Hepatocyte (in vitro differentiated cells): ENCODE results near the gene PTPRN2. TPM values are rescaled to one million over a fixed set of nuclear protein-coding genes. Genes with fewer than 3 reads are reported as not detected.

Experiments used
- DNase-seq: peaks from one replicate; pipeline ENCODE4 v3.0.0-alpha.2; 2016; ENCODE audit warnings: low spot score
- H2AFZ ChIP-seq: fragments of 200-600 bp; sonication (generic); 2 replicates; pipeline ENCODE4 v1.6.0; 2016; ENCODE audit warnings: antibody characterized with exemption, mild to moderate bottlenecking
- H3K27ac ChIP-seq: fragments of 200-600 bp; sonication (generic); 2 replicates; pipeline ENCODE4 v1.5.1; 2016; ENCODE audit warnings: mild to moderate bottlenecking
- H3K27me3 ChIP-seq: fragments of 200-600 bp; sonication (generic); 2 replicates; pipeline ENCODE4 v1.6.1; 2016
- H3K36me3 ChIP-seq: fragments of 200-600 bp; sonication (generic); replicated peaks from 2 replicates; pipeline ENCODE4 v1.5.1; 2016; ENCODE audit warnings: low read depth; ENCODE audit not compliant: insufficient read depth
- H3K4me1 ChIP-seq: fragments of 200-600 bp; sonication (generic); 2 replicates; pipeline ENCODE4 v1.5.1; 2016; ENCODE audit warnings: mild to moderate bottlenecking, moderate library complexity; ENCODE audit not compliant: insufficient read depth
- H3K4me2 ChIP-seq: fragments of 200-600 bp; sonication (generic); 2 replicates; pipeline ENCODE4 v1.6.0; 2016
- H3K4me3 ChIP-seq: fragments of 200-600 bp; sonication (generic); 2 replicates; pipeline ENCODE4 v1.5.1; 2016; ENCODE audit warnings: mild to moderate bottlenecking
- H3K79me2 ChIP-seq: fragments of 200-600 bp; sonication (generic); 2 replicates; pipeline ENCODE4 v1.6.0; 2017; ENCODE audit warnings: mild to moderate bottlenecking
- H3K9me2 ChIP-seq: fragments of 200-600 bp; sonication (generic); replicated peaks from 2 replicates; pipeline ENCODE4 v1.6.0; 2017; ENCODE audit warnings: mild to moderate bottlenecking; ENCODE audit not compliant: insufficient read depth
- H3K9me3 ChIP-seq: fragments of 200-600 bp; sonication (generic); 2 replicates; pipeline ENCODE4 v1.5.1; 2016; ENCODE audit warnings: low read depth, mild to moderate bottlenecking
- H4K20me1 ChIP-seq: fragments of 200-600 bp; sonication (generic); 2 replicates; pipeline ENCODE4 v1.6.0; 2016; ENCODE audit warnings: mild to moderate bottlenecking; ENCODE audit not compliant: insufficient read depth, poor library complexity, severe bottlenecking
- EZH2 ChIP-seq: fragments of 200-600 bp; sonication (generic); IDR thresholded peaks from 2 replicates; pipeline ENCODE4 v1.6.1; 2016; ENCODE audit warnings: antibody characterized with exemption, mild to moderate bottlenecking, borderline replicate concordance
- EZH2phosphoT487 ChIP-seq: fragments of 200-600 bp; sonication (generic); IDR thresholded peaks from one replicate; pipeline ENCODE4 v1.6.1; 2018; ENCODE audit warnings: antibody characterized with exemption, mild to moderate bottlenecking, low read depth, moderate library complexity; ENCODE audit not compliant: unreplicated experiment, severe bottlenecking
- WGBS: methylation state at CpG from one replicate; pipeline ENCODE4 v1.1.6; 2016; ENCODE audit warnings: low lambda C conversion rate; ENCODE audit errors: missing lambda C conversion rate; 5-methylcytosine and 5-hydroxymethylcytosine counted together
- polyA plus RNA-seq: library from polyadenylated mRNA; unstranded; fragments of >200 nt; fragmentation: Nextera tagmentation; extraction: Ambion mirVana; gene quantifications from 2 replicates; pipeline ENCODE4 v1.2.1, GENCODE V29; 2016
- total RNA-seq: library from RNA; depleted of rRNA; stranded (reverse); fragments of >200 nt; gene quantifications from 2 replicates; pipeline ENCODE4 v1.2.3, GENCODE V29; 2014
- TF ChIP-seq, protein P1 (sequence below): fragments of 200-600 bp; sonication (generic); IDR thresholded peaks from 2 replicates; pipeline ENCODE4 v1.5.1; 2016; ENCODE audit warnings: antibody characterized with exemption, mild to moderate bottlenecking; ENCODE audit not compliant: poor library complexity

The PTPRN2 gene
- total and polyA plus RNA-seq, 2 experiments from 2014 or later: 2.1 to 3.3 TPM

DNA sequence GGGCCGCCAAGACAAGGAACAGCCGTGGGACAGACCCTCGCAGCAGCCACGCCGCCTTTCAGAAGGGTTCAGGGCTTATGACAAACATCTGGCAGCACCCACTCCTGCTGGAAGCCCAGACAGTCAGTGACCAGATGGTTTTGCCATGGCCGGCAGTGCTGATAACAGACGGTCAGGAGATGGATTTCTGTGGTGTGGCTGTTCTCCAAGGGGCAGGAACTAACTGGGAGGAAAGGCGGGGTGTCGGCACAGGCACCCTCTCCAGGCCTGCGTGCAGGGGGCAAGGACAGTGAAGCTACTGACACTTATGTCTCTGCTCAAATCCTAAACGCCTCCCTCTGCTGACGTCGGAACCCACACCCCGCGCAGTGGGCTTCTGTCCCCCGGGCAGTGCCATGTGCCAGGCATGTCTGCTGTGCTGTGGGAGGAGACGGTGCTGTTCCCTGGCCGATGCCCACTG, 834.8 kb downstream of the PTPRN2 start:
- H3K36me3 ChIP-seq: no peaks in the 10 kb centered on the region
- H3K27ac ChIP-seq: no peak overlapping the region
- TF ChIP-seq EZH2 (no peak), EZH2phosphoT487 (no peak)
- TF ChIP-seq, protein P1, sequence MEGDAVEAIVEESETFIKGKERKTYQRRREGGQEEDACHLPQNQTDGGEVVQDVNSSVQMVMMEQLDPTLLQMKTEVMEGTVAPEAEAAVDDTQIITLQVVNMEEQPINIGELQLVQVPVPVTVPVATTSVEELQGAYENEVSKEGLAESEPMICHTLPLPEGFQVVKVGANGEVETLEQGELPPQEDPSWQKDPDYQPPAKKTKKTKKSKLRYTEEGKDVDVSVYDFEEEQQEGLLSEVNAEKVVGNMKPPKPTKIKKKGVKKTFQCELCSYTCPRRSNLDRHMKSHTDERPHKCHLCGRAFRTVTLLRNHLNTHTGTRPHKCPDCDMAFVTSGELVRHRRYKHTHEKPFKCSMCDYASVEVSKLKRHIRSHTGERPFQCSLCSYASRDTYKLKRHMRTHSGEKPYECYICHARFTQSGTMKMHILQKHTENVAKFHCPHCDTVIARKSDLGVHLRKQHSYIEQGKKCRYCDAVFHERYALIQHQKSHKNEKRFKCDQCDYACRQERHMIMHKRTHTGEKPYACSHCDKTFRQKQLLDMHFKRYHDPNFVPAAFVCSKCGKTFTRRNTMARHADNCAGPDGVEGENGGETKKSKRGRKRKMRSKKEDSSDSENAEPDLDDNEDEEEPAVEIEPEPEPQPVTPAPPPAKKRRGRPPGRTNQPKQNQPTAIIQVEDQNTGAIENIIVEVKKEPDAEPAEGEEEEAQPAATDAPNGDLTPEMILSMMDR: no peak
- H3K4me2 ChIP-seq: no peak overlapping the region
- DNase-seq: no peak
- no peaks in the 10 kb centered on the region for H3K9me3 ChIP-seq
- H3K27me3 ChIP-seq: no peaks in the 10 kb centered on the region
- no peaks in the 10 kb centered on the region for H4K20me1 ChIP-seq
- no peak overlapping the region for H3K4me3 ChIP-seq
- no peaks in the 10 kb centered on the region for H3K4me1 ChIP-seq
- no peaks in the 10 kb centered on the region for H3K79me2 ChIP-seq
- WGBS: 78% methylated on average over 18 of the region's 18 CpGs
- H3K9me2 ChIP-seq: no peaks in the 10 kb centered on the region
- no peak overlapping the region for H2AFZ ChIP-seq

DNA sequence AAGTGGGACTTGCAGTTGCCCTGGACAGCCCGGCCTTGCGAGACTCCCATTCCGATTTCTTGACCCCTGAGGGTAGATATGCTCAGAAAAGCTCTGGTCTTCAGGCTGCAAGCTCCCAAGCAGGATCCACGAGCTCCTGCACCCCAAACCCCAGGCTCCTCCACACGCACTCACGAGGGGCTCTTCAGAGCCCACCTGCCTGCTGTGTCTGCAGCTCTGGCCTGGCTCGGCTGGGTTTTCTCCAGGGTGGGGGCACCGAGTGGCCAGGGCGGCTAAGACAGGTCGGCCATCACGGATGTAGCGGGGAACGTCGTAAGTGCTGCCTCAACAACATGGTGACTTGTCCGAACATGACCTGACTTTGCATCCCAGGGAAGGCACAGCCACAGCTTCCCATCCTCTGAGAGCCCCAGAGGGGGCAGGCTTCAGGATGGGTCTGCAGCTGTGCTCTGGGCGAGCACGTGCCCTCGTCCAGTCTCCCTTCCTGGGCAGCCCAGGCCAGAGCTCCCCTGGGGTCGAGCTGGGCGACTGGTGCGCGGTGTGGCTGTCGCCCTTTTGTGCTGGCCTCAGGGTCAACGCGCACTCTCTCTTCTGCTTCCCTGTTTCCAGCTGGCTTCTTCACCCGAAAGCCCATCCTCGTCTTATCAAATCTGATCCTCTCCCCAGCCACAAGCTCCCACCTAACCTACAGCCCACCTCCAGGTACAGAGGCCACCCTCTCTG, 835.5 kb downstream of the PTPRN2 start:
- H3K27ac ChIP-seq: no peak overlapping the region
- WGBS: 94% methylated on average over 27 of the region's 27 CpGs
- no peaks in the 10 kb centered on the region for H3K9me2 ChIP-seq
- H3K27me3 ChIP-seq: no peaks in the 10 kb centered on the region
- DNase-seq: no peak
- H3K4me1 ChIP-seq: no peaks in the 10 kb centered on the region
- H3K4me2 ChIP-seq: no peak overlapping the region
- H3K79me2 ChIP-seq: no peaks in the 10 kb centered on the region
- no peak overlapping the region for H2AFZ ChIP-seq
- H3K4me3 ChIP-seq: no peak overlapping the region
- no peaks in the 10 kb centered on the region for H3K9me3 ChIP-seq
- H4K20me1 ChIP-seq: no peaks in the 10 kb centered on the region
- H3K36me3 ChIP-seq: no peaks in the 10 kb centered on the region
- TF ChIP-seq EZH2phosphoT487 (no peak), EZH2 (no peak)
- TF ChIP-seq, protein P1: no peak

DNA sequence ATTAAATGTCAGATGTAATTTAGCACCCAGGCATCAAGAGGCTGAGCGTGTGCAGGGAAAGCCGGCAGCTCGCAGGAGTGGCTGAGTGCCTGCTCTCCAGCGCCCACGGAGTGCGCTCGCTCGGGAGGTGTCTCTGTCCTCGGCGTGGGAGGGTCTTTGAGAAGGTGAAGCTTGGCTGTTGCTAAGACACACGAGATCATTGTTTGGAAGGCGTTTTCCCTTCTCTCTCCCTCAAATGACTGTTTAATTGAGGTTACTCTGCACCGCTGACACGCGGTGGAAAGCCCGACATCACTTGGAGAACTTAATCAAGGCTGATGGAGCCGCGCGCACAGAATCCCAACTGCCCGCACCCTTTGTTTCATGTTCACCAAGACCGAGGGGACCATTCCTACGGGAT, 836.2 kb downstream of the PTPRN2 start:
- 91% methylated on average over 22 of the region's 22 CpGs for WGBS
- H3K9me2 ChIP-seq: no peaks in the 10 kb centered on the region
- H3K36me3 ChIP-seq: no peaks in the 10 kb centered on the region
- DNase-seq: no peak
- H3K4me1 ChIP-seq: no peaks in the 10 kb centered on the region
- H2AFZ ChIP-seq: no peak overlapping the region
- no peaks in the 10 kb centered on the region for H3K9me3 ChIP-seq
- H3K4me3 ChIP-seq: no peak overlapping the region
- TF ChIP-seq EZH2phosphoT487: no peak
- TF ChIP-seq, protein P1: no peak
- TF ChIP-seq EZH2: no peak
- H3K27ac ChIP-seq: no peak overlapping the region
- H3K27me3 ChIP-seq: no peaks in the 10 kb centered on the region
- H3K79me2 ChIP-seq: no peaks in the 10 kb centered on the region
- no peak overlapping the region for H3K4me2 ChIP-seq
- no peaks in the 10 kb centered on the region for H4K20me1 ChIP-seq
